Activated CD8-positive, alpha-beta memory T cell treated with anti-CD3 and anti-CD28 coated beads for 1 hour (primary cell): Measurements from ENCODE around the gene CELF3.
"Not testable (repeated sequence)": the region's sequence is repeated elsewhere in the genome, so short reads cannot be mapped to it uniquely, and the experiment has no call there.

Source experiments
- DNase-seq, 2 donors: peaks; one replicate each; pipeline ENCODE4 v3.0.0-alpha.2; 2020; ENCODE audit warnings: low read depth in 1 of 2; ENCODE audit errors: extremely low read depth in 1 of 2

The CELF3 gene

GRCh38 chr1:151716771-151717631, at the start of gene CELF3:
TSS of gene CELF3 (minus strand) at chr1:151716803. CDS start at chr1:151716020, 783 bp downstream.
- DNase-seq: no peak

GRCh38 chr1:151763990-151764389, 47.4 kb upstream of the CELF3 start:
- no peak for DNase-seq

GRCh38 chr1:151762941-151763921, 46.6 kb upstream of the CELF3 start, which contains the start of gene MRPL9:
TSS of gene MRPL9 (minus strand) at chr1:151763496. CDS start at chr1:151763479, 17 bp downstream.
- DNase-seq: peak; percentile 46 to 77

- DNase-seq: no peak
These were observed 44.2 kb upstream of the CELF3 start for GRCh38 chr1:151760597-151761385.

- DNase-seq: no peak
These were observed 42.6 kb upstream of the CELF3 start for GRCh38 chr1:151759241-151759640.

GRCh38 chr1:151756291-151756690, 39.7 kb upstream of the CELF3 start:
- no peak for DNase-seq

GRCh38 chr1:151741516-151741915, 24.9 kb upstream of the CELF3 start:
- DNase-seq: no peak

GRCh38 chr1:151739590-151740355, 23.2 kb upstream of the CELF3 start:
- DNase-seq: no peak

GRCh38 chr1:151737479-151737878, 20.9 kb upstream of the CELF3 start:
- no peak for DNase-seq

- DNase-seq: no peak
These were observed 20.4 kb upstream of the CELF3 start for GRCh38 chr1:151737026-151737425.

GRCh38 chr1:151733995-151734394, 17.4 kb upstream of the CELF3 start:
- not testable (repeated sequence) for DNase-seq

GRCh38 chr1:151733126-151733525, 16.5 kb upstream of the CELF3 start:
- no peak for DNase-seq

GRCh38 chr1:151729966-151730291, 13.3 kb upstream of the CELF3 start:
- DNase-seq: no peak

GRCh38 chr1:151729157-151729965, 12.8 kb upstream of the CELF3 start:
- no peak for DNase-seq

- no peak for DNase-seq
These were observed 11.8 kb upstream of the CELF3 start for GRCh38 chr1:151728151-151729054.

GRCh38 chr1:151723726-151724370, 7.2 kb upstream of the CELF3 start:
- no peak for DNase-seq

- no peak for DNase-seq
These were observed 5.3 kb upstream of the CELF3 start for GRCh38 chr1:151721788-151722510.
